Coronary artery (tissue), 2 donors: ENCODE results near the gene CAMK4.

Experiments
- DNase-seq: peaks from one replicate; pipeline ENCODE4 v3.0.0-alpha.2; 2017; ENCODE audit warnings: low spot score
- H3K27ac ChIP-seq, 2 donors: fragments of 200-600 bp; sonication (generic); one replicate each; pipeline ENCODE4 v1.5.1; 2016 to 2019
- H3K4me3 ChIP-seq: fragments of 200-600 bp; sonication (generic); 2 replicates; pipeline ENCODE4 v1.5.1; 2016; ENCODE audit warnings: mild to moderate bottlenecking, moderate library complexity
- TF ChIP-seq, protein P1 (sequence below): fragments of 200-600 bp; sonication (generic); IDR thresholded peaks from one replicate; pipeline ENCODE4 v1.5.1; 2019; ENCODE audit warnings: antibody characterized with exemption

Gene CAMK4

DNA sequence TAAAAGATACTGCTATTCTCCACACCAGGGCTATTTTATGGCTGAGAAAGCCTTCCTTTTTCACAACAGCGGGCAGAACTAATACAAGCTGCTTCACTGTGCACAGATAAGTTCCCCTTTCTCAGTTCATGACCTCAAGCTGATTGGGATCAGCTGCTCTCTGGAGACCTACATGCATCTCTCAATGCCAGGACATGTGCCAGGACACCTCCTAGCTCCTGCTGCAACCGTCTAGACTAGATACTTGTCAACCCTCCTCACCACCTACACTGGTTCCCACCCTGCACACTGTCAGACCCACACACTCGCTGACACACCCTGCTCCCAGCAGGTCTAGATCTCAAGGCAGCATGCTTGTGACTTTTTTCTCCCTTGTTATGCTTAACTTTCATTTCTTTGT, 248.4 kb downstream of the CAMK4 start:
- TF ChIP-seq, protein P1, sequence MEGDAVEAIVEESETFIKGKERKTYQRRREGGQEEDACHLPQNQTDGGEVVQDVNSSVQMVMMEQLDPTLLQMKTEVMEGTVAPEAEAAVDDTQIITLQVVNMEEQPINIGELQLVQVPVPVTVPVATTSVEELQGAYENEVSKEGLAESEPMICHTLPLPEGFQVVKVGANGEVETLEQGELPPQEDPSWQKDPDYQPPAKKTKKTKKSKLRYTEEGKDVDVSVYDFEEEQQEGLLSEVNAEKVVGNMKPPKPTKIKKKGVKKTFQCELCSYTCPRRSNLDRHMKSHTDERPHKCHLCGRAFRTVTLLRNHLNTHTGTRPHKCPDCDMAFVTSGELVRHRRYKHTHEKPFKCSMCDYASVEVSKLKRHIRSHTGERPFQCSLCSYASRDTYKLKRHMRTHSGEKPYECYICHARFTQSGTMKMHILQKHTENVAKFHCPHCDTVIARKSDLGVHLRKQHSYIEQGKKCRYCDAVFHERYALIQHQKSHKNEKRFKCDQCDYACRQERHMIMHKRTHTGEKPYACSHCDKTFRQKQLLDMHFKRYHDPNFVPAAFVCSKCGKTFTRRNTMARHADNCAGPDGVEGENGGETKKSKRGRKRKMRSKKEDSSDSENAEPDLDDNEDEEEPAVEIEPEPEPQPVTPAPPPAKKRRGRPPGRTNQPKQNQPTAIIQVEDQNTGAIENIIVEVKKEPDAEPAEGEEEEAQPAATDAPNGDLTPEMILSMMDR: no peak
- no peak for DNase-seq
- Histone ChIP-seq H3K4me3 (no peak overlapping the region), H3K27ac (no peak overlapping the region)

DNA sequence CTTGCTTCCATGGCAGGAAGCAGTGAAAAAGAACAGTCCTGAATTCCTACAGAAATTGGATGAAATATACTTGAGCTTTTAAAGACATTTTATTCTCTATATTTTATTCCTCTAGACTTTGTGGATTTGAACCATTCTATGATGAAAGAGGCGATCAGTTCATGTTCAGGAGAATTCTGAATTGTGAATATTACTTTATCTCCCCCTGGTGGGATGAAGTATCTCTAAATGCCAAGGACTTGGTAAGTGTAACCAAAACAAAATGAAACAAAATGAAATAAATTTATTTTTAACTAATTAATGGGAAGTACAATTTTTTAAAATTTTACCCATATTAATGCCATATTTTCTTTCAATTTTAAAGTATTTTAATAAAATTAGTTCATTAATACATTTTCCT, 254.1 kb downstream of the CAMK4 start:
- TF ChIP-seq, protein P1: no peak
- Histone ChIP-seq H3K4me3 (no peak overlapping the region), H3K27ac (no peak overlapping the region)
- DNase-seq: no peak

DNA sequence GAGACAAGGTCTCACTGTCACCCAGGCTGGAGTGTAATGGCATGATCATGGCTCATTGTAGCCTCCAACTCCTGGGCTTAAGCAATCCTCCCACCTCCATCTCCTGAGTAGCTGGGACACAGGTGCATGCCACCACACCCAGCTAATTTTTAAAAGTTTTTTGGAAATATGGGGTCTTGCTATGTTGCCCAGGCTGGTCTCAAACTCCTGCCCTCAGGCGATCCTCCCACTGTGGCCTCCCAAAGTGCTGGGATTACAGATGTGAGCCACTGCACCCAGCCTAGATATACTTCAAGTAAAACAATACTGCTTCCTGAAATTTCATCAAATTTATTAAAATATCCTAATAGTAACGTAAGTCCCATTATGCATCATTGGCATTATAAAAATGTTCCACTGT, 254.7 kb downstream of the CAMK4 start:
- DNase-seq: no peak
- H3K27ac ChIP-seq: no peak overlapping the region
- TF ChIP-seq, protein P1: no peak
- H3K4me3 ChIP-seq: no peak overlapping the region

DNA sequence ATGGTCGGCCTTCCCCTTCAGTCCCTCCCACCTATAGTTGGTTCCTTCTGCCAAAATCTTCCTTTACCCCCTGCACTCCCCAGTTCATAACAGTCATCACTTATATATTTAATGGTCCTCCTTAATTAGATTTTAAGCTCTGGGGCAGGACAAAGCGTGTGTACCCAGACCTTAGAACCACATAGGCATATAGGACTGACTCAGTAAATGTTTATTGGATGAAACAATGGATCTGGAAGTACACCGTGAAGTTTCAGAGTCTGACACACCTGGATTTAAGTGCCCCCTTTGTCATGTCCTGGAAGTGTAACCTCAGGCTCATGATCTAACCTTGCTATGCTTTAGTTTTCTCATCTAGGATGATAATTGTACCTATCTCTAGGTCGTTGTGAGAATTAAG, 256.2 kb downstream of the CAMK4 start:
- TF ChIP-seq, protein P1: no peak
- H3K27ac ChIP-seq: no peak overlapping the region
- H3K4me3 ChIP-seq: no peak overlapping the region
- DNase-seq: no peak

DNA sequence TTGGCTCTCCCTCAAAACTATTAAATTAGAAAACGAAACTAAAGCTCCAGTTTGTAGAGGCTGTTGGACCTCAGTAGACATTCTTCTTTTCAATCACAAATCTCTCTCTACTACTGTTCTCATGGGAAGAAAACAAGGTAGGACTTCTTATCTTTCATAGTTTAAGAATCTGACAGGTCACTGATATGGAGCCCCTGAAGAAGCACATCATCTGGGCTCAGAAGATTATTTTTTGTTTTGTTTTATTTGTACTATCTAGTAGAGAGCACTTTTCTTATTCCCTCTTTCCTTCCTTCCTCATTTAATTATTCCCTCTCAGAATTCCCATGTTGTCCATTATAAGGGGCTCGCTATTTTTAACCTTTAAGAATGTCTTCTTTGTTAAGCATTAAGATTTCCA, 261.9 kb downstream of the CAMK4 start:
- Histone ChIP-seq H3K27ac (no peak overlapping the region), H3K4me3 (no peak overlapping the region)
- DNase-seq: no peak
- TF ChIP-seq, protein P1: no peak

DNA sequence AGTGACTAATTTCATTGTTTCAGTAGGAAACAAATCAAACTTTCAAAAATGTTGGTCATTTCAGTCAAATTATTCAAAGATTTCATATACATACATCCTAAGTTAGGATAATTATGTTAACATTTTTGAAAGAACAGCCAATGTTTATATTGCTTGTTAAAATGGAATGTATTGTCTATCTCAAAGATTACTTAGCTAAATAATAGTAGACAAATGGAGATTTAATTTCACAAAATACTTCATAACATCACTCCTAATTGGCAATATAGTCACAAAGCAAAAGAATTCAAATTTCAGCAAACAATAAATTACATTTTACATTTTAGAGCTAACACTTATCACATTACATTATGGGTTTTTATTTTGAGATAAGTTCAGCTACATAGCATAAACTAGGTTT, 262.7 kb downstream of the CAMK4 start:
- no peak for DNase-seq
- TF ChIP-seq, protein P1: no peak
- Histone ChIP-seq H3K27ac (no peak overlapping the region), H3K4me3 (no peak overlapping the region)

DNA sequence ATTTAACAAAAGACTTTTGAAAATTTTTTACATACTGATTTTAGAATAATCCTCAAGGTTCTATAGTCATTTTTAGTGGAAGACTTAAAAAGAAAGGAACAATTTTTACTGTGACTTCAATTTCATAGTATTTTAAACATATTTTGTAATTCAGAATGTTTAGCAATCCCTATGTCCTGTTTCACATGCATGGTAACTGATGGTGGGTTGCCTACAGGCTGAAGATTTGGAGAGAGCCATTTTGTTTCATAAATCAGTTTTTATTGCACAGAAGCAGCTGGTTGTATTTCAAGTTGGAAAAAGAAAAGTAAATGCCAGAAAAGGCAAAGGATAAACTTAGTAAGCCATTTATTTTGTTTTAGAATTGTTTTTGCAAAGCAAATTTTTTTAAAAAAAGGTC, 264.2 kb downstream of the CAMK4 start:
- H3K27ac ChIP-seq: no peak overlapping the region
- TF ChIP-seq, protein P1: no peak
- DNase-seq: no peak
- H3K4me3 ChIP-seq: no peak overlapping the region
